HG02759 (cell line): Measurements from ENCODE around the gene ABHD10.
"Not testable (repeated sequence)": the region's sequence is repeated elsewhere in the genome, so short reads cannot be mapped to it uniquely, and the experiment has no call there.

Source experiments
- ATAC-seq: cut with Tn5 transposase; IDR thresholded peaks from one replicate; pipeline ENCODE4 v1.9.1; 2021; ENCODE audit warnings: mild to moderate bottlenecking, moderate library complexity; ENCODE audit not compliant: unreplicated experiment

Gene ABHD10

DNA sequence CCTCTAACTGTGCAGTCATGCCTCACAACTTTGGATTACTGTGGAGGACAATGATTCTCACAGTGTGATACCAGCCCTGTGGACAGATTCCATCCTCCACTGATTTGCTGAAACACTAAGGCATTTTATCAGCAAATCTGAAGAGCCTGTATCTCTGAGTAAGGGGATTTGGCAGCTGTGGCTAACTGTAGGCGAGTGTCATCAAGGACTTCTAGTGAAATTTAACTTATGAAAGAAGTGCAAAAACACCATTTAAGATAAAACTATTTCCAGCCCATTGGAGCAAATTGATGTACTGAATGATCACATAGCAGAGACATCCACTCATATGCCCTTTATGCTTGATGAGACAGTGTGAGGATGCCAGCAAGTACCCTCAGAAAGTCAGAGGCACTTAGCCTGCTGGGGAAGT, 41.9 kb downstream of the ABHD10 start:
- no peak for ATAC-seq

DNA sequence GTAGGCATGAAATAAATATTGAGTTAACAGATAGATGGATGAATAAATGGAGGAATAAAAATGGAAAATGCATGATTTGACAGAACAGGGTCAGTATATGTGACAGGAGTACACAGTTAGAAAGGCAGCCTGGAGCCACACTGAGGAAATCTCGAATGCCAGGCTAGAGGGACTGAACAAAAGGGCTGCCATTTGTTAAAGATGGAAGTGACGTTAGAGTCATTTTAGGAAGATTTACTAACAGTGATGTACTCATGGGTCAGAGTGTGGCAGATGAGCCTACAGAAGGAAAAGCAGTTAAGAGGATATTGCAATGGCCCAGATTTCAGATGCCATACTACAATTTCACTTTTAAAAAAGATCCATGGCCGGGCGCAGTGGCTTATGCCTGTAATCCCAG, 48.3 kb downstream of the ABHD10 start:
- ATAC-seq = no peak

DNA sequence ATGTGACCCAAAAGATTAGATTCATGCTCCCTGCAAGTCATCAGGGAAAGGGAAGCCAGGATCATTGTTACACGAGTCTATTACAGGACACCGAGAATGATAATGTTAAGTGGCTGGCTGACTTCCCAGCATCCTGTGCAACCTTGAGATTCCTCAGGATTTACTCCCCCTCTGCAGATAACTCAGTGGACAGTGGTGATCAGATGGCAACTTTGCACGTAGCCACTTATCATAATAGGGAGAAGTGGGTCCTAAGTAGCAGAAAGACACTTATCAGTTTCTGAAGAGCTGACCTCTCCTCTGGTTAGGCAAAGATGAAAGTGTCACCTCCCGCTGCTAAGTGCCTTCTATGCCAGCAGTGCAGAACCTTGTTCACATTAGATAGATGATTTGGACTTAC, 49.0 kb downstream of the ABHD10 start:
- ATAC-seq = no peak

DNA sequence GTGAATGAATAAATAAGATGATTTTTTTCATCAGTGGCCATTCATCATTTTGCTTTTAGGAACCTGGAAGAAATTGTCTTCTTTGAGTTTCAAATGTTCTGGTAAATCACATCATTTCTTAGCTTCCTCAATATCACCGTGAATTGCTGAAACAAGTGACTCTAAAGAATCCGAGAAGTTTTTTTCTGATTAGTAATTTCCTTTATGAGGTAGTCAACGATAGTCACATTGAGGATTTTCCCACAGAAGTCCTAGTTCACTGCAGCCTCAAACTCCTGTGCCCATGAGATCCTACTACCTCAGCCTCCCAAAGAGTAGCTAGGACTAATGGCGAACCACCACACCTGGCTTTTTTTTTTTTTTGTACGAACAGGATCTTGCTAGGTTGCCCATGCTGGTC, 52.1 kb downstream of the ABHD10 start:
- ATAC-seq = no peak

DNA sequence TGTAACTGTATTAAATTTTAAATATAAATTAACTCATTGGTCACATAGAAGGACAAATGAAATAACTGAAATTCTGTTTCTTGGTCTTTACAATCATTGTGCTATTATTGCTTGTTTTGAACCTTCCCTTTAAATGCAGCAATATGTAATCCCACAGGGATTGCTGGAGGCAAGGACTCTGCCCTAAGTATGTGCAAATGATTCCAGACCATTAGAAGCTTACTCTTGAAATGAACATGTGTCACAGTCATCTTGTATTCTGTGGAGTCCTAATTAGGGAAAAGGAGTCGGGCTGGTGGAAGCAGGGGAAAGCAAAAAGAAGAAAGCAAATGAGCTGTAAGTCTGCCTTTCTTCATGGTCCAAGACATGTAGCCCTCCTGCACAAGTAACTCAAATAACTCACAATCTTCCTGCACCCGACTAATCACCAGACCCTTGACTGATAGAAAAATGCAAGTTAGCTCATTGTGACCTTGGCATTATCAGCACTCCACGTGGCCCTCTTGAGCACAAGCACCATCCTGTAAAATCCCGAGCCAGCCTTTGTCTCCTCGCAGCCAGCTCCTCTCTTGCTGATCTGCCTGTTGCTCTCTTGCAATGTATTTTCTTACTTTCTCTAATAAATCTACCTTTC, 53.4 kb downstream of the ABHD10 start:
- ATAC-seq = no peak

DNA sequence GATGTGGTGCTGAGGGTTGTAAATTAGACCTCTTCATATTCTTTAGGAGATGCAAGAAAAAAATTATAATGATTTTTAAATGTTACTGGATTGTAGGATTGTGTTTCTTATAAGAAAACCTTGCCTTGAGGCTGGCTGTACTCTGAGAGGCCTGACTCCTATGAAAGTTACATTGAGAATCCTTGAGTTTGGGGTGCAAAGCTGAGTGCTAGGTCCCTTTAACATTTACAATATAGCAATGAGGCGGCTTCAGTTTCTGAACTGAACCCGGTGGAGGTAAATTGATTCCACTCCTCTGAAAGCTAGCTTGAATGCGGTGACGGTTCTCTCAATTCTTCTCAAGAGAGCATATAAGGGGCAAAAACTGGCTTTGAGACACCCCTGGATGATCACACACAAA, 55.6 kb downstream of the ABHD10 start, which contains the start of gene TMPRSS7:
TSS of gene TMPRSS7 (plus strand) at position 301 of the 400 bp plus-strand sequence. CDS start 110 bp downstream, outside the sequence.
- no peak for ATAC-seq

DNA sequence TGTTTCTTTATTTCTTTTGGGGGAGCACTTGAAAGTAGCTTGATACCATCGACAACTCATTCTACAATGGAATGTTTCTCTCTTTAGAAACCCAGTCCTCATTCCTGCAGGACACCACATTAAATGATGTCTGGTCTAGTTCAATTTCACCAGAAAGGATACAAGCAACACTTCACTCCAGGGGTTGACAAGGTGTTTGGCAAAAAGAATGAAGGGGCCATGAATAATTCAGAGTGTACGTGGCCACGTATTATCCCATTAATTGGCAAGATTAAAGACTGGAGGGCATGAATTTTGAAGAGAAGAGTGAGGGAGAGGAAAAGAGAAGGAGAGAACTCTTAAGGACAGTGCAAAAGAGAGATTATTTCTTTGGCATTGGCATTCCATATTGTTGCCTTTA, 56.4 kb downstream of the ABHD10 start:
- ATAC-seq = no peak

DNA sequence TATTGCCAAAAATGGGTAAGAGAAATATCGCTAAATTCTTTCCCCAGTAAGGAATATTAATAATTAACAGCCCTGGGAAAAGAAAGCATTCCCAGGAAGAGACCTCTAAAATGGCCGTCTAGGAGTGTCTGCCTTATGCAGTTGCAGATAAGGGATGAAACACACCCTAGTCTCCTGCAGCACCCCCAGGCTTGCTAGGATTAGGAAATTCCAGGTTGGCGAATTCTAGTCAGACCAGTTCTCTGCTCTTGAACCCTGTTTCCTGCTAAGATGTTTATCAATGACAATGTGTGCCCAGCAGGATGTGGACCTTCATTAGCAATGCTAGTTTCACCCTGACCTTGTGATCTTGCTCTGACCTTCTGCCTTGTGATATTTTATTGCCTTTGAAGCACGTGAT, 58.4 kb downstream of the ABHD10 start:
- ATAC-seq = not testable (repeated sequence)

DNA sequence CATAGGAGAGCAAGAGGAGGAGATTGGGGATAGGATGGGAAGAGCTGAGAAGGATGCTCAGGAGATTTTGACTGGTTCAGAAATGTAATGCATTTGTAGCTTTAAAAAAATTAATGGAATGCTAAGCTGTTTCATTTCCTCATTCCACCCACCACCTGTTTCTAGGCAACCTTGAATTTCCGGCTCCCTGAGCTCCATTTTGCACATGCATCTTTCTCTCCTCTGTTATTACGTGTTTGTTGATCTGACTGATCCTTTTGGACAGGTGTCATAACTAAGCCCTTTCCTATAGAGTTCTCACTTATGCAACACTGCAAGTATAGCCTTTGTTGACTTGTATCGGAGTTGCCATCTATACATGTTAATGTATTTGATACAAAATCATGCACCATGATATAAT, 60.0 kb downstream of the ABHD10 start:
- ATAC-seq = peak; percentile 51

DNA sequence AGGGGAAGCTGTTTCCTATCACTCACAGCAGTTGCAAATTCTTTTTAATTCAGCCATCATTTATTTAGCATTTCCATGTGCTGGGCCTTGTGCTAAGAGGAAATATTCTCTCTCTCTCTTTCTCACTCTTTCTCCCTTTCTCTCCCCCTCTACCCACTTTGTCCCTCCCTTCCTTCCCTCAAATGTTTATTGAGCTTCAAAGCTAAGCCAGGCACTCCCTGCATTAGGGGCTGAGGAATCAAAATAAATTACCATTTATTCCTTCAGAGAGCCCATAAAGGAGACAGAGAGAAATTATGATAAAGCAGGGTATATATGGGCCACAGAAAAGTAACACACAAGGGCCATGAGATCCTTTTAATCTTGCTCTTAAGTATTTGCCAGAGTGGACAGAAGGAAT, 62.5 kb downstream of the ABHD10 start:
- ATAC-seq = no peak

DNA sequence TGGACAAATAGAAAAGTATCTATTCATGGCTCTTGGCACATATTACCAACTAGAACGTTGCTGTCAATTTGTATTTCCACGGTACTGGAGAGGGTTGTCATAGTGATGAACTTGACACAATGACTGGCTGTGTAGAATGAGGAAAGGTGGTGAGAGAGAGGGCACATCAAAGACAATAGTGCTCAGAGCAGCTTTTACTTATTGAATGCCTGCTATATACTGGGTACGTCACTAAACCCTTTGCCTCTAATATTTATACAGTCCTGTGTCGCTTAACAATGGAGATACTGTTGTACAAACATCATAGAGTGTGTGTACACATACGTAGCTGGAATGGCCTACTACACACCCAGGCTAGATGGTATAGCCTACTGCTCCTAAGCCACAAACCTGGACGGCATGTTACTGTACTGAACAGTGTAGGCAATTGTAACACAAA, 64.0 kb downstream of the ABHD10 start:
- ATAC-seq = no peak
